ENCODE data around the gene PBX3.

Gene PBX3

DNA sequence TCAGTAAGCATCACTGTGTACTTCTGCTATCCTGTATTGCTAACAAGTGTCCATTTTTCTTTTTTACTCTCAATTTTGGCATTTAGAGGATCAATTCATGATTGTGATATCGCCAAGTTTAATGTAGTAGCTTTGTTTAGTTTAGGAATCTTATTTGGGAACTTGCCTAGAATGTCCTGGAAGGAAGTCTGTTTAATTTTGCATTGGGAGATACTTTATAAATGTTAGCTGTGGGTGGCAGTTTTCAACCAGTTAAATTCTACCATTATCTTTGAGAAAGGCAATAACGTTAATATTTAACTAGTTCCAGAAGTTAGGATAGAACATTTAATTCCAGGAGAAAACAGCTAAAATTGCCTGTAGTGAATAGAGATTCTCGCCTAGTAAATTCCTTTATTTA lies 78.6 kb downstream of the PBX3 start:
- TF ChIP-seq, protein P1, sequence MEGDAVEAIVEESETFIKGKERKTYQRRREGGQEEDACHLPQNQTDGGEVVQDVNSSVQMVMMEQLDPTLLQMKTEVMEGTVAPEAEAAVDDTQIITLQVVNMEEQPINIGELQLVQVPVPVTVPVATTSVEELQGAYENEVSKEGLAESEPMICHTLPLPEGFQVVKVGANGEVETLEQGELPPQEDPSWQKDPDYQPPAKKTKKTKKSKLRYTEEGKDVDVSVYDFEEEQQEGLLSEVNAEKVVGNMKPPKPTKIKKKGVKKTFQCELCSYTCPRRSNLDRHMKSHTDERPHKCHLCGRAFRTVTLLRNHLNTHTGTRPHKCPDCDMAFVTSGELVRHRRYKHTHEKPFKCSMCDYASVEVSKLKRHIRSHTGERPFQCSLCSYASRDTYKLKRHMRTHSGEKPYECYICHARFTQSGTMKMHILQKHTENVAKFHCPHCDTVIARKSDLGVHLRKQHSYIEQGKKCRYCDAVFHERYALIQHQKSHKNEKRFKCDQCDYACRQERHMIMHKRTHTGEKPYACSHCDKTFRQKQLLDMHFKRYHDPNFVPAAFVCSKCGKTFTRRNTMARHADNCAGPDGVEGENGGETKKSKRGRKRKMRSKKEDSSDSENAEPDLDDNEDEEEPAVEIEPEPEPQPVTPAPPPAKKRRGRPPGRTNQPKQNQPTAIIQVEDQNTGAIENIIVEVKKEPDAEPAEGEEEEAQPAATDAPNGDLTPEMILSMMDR (IDR thresholded peaks at IDR 0.05; ENCODE audit: low read depth, low read length): no peak
- DNase-seq (ENCODE audit: extremely low read depth, low read depth): no peak

DNA sequence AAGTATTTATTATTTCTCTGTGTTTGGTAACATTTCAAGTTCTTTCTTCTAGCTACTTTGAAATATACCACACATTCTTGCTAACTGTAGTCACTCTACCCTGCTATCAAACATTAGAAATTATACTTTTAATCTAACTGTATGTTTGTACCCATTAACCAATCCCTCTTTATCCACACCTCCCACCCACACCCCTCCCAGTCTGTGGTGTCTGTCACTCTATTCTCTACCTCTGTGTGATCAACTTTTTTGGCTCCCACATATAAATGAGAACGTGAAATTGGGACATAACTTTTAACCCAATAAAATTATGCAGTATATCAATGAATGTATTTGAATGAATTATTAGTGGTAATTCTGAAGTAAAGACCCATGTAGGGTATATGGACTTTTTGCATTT lies 79.7 kb downstream of the PBX3 start:
- DNase-seq (ENCODE audit: extremely low read depth, low read depth): no peak
- TF ChIP-seq, protein P1 (IDR thresholded peaks at IDR 0.05; ENCODE audit: low read depth, low read length): no peak

DNA sequence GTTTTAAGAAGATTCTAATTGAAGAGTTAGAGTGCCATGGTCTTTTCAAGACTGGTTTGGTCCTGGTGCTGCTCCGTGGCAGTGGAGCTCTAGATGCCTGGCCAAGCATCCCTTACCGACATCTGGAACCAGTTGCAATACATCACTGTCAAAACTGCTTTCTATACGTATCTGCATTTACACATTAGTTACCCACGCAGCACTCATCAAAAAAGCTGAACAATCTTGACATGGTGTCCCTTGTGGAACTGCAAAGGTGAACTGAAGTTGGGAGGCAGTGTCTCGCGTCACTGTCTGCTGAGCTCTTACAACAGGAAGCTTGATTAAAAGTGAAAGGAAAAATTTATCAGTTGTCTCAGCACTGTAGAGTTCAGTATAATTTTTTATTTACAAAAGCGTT lies 82.6 kb downstream of the PBX3 start:
- TF ChIP-seq, protein P1 (IDR thresholded peaks at IDR 0.05; ENCODE audit: low read depth, low read length): no peak
- no peak for DNase-seq (ENCODE audit: extremely low read depth, low read depth)

DNA sequence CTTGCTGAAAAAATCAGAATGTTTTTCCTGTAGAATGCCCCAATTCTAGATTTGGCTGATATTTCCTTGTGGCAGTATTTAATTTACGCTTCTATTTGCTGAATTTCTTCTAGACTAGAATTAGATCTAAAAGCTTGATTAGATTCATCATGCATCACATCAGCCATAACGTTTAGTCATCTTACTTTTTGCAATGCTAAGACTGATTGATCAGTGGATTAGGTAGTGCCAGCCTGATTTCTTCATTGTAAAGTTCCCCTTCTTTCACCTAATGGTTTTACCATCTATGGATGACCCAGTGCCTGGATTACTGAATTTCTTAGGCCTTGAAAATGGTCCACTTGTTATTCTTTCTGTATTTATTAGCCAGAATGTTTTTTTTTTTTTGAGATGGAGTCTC lies 83.9 kb downstream of the PBX3 start:
- no peak for DNase-seq (ENCODE audit: extremely low read depth, low read depth)
- TF ChIP-seq, protein P1 (IDR thresholded peaks at IDR 0.05; ENCODE audit: low read depth, low read length): no peak

DNA sequence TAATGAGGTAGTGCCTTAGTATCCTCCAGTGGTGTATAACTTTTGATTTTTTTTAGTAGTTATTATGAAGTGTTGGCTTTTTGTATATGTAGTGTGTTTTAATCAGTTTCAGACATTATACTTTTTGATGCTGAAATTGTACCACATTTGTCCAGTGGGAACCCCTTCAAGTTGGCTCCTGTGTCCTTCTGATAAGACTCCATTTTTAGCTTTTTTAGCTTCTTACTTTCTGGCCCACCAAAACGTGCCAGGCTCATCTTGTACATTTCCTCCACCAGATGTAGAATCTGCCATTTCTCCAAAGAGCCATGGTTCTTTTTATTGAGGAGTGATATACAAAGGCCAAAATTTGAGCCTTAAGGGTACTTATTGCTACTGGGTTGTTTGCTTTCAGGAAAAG lies 84.4 kb downstream of the PBX3 start:
- DNase-seq (ENCODE audit: extremely low read depth, low read depth): no peak
- TF ChIP-seq, protein P1 (IDR thresholded peaks at IDR 0.05; ENCODE audit: low read depth, low read length): no peak

DNA sequence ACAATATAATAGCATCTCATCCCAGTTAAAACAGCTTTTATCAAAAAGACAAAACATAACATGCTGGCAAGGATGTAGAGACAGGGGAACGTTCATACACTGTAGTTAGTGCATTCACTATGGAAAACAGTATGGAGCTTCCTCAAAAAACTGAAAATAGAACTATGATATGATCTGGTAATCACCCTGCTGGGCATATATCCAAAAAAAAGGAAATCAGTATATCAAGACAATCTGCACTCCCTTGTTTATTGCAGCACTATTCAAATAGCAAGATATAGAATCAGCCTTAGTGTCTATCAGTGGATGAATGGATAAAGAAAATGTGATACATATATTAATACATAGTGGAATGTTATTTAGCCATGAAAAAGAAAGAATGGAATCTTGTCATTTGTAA lies 88.5 kb downstream of the PBX3 start:
- TF ChIP-seq, protein P1 (IDR thresholded peaks at IDR 0.05; ENCODE audit: low read depth, low read length): no peak
- no peak for DNase-seq (ENCODE audit: extremely low read depth, low read depth)

DNA sequence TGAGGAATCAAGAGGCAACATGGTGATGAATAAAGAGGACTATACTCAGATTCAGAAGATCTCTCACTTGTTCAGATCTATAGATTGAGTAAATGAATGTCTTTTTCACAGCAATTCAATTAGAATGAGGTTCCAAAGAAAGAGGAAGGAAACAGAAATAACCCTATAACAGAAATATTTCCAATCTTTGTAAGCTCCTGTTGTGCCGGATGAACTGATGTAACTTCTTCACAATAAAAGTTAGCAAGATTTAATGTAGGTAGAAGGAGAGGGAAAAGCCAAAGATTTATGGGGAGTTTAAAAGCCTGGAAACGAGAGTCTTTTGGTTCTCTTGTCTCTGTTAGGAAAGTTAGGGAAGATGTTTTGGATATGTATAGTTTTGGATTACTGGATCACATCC lies 92.1 kb downstream of the PBX3 start:
- TF ChIP-seq, protein P1 (IDR thresholded peaks at IDR 0.05; ENCODE audit: low read depth, low read length): no peak
- no peak for DNase-seq (ENCODE audit: extremely low read depth, low read depth)
